ENCODE data around the gene GBP3. TPM values are rescaled to one million over a fixed set of nuclear protein-coding genes. Genes with fewer than 3 reads are reported as not detected.
"Not testable (repeated sequence)": the region's sequence is repeated elsewhere in the genome, so short reads cannot be mapped to it uniquely, and the experiment has no call there.

GBP3 gene
- total RNA-seq, 1 donor = 41.0 TPM

- DNase-seq (ENCODE audit: low read depth) = no peak
- no peak for TF ChIP-seq CTCF (IDR thresholded peaks at IDR 0.05; ENCODE audit: insufficient read depth, low read depth, low read length)
- H3K4me3 ChIP-seq (ENCODE audit: low read depth, low read length) = no peak overlapping the region
Measured at GRCh38 chr1:88982055-88982454, 40.6 kb downstream of the GBP3 start.

GRCh38 chr1:88981506-88981905 is 41.2 kb downstream of the GBP3 start:
- DNase-seq (ENCODE audit: low read depth); H3K4me3 ChIP-seq (ENCODE audit: low read depth, low read length): not testable (repeated sequence)

GRCh38 chr1:88980870-88981269 is 41.8 kb downstream of the GBP3 start:
- no peak for TF ChIP-seq CTCF (IDR thresholded peaks at IDR 0.05; ENCODE audit: insufficient read depth, low read depth, low read length)
- H3K4me3 ChIP-seq (ENCODE audit: low read depth, low read length) = no peak overlapping the region
- DNase-seq (ENCODE audit: low read depth) = no peak

GRCh38 chr1:88979749-88980116 is 42.9 kb downstream of the GBP3 start:
- H3K4me3 ChIP-seq (ENCODE audit: low read depth, low read length) = no peak overlapping the region
- DNase-seq (ENCODE audit: low read depth) = no peak
- TF ChIP-seq CTCF (IDR thresholded peaks at IDR 0.05; ENCODE audit: insufficient read depth, low read depth, low read length) = no peak

GRCh38 chr1:88979054-88979748 is 43.5 kb downstream of the GBP3 start:
- no peak for TF ChIP-seq CTCF (IDR thresholded peaks at IDR 0.05; ENCODE audit: insufficient read depth, low read depth, low read length)
- peak; percentile 29 for DNase-seq (ENCODE audit: low read depth)
- H3K4me3 ChIP-seq (ENCODE audit: low read depth, low read length) = no peak overlapping the region

- no peak for DNase-seq (ENCODE audit: low read depth)
- H3K4me3 ChIP-seq (ENCODE audit: low read depth, low read length) = no peak overlapping the region
- TF ChIP-seq CTCF (IDR thresholded peaks at IDR 0.05; ENCODE audit: insufficient read depth, low read depth, low read length) = no peak
Measured at GRCh38 chr1:88976235-88976634, 46.4 kb downstream of the GBP3 start.

GRCh38 chr1:88974616-88975172 is 48.0 kb downstream of the GBP3 start:
- DNase-seq (ENCODE audit: low read depth); H3K4me3 ChIP-seq (ENCODE audit: low read depth, low read length): not testable (repeated sequence)

- H3K4me3 ChIP-seq (ENCODE audit: low read depth, low read length) = no peak overlapping the region
- peak; percentile 58 for DNase-seq (ENCODE audit: low read depth)
- peak; percentile 62 for TF ChIP-seq CTCF (IDR thresholded peaks at IDR 0.05; ENCODE audit: insufficient read depth, low read depth, low read length)
Measured at GRCh38 chr1:88973520-88974137, 49.0 kb downstream of the GBP3 start.

Data from fibroblast of villous mesenchyme (primary cell).